ENCODE measurements around the gene FARSA.
A peak's percentile ranks its signal among the peaks of the same experiment; 100 is the strongest.
"Not testable (repeated sequence)": the region's sequence is repeated elsewhere in the genome, so short reads cannot be mapped to it uniquely, and the experiment has no call there.

FARSA gene

DNA sequence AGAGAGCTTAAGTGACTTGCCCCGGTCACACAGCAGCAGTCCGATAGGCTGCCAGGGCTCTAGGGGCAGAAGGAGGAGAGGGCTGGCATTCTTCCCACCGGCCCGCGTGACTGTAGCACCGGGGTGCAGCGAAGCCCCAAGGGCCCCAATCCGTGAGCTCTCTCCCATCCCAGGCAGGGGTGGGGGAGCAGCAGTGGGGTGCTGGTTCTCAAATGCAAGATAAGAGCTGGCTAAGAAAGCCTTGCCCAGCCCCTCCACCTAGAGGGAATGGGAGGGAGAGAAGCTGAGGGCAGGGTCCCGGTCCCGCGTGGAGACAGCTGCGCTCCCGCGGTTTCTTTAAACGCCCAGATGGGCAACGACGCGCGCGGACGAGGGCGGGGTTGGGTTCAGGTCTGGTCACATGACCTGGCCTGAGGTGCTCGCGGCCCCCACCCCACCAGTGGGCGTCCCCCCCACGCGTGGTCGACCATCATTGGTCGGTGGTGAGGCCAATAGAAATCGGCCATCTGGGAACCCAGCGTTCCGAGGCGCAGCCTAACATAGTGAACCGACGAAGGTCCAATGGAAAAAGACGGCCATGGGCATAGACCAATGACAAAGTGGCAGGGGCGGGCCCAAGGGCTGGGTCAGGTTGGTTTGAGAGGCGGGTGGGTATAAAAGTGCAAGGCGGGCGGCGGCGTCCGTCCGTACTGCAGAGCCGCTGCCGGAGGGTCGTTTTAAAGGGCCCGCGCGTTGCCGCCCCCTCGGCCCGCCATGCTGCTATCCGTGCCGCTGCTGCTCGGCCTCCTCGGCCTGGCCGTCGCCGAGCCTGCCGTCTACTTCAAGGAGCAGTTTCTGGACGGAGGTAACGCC, 4.6 kb upstream of the FARSA start, which contains the start of gene CALR:
TSS of gene CALR (plus strand) at position 683 of the 852 bp plus-strand sequence. CDS start at position 754, 71 bp downstream.
- DNase-seq (ENCODE audit: low read depth in 2 of 2) = peak; percentile 97 to 99

DNA sequence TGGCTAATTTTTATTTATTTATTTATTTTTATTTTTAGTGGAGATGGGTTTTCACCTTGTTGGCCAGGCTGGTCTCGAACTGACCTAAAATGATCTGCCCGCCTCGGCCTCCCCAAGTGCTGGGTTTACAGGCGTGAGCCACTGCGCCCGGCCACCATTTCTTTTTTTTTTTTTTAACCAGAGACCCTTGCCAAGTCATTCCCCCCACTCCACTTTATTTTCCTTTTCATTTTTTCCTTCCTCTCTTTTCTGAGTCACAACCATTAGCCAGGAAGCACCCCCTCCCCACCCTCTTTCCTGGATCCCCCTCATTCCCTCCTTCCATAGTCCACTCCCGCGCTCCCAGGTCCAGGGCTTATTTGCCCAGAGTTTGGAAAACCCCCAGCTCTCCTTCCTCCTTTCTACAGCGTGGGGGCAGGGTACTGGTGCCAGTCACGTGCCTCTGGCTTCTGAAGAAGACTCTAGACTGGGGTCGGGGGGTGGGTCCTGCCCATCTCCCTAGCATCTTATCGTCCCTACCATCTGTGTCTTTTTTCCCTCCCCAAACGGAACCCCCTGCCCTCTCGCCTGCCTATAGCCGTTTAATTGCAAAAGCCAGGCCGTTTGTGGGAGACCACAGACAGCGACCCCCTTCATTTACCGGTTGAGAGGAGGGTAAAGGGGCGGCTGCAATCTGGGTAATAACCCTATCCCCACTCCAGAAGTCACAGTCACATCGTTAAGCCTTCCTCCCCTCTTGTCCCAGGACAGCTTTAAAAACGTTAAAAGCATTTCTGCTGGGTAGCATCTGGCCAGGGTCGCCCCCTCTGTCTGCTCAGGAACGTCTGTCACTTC, 3.8 kb upstream of the FARSA start:
- no peak for DNase-seq (ENCODE audit: low read depth in 2 of 2)

DNA sequence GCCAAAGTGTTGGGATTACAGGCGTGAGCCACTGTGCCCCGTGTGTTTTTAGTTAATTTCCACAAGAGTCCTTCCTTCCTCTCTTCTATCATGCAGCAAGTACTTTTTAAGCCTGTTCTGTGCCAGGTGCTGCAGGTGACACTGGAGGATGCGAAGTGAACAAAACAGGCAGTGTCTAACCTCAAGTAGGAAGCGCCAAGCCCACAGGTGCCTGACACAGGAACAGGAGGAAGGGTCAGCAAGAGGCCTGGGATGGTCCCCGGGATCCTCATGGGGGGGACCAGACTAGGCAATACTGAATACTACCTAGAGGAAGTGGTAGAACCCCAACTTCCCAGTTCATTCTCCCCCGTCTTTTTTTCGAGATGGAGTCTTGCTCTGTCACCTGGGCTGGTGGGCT, 3.1 kb upstream of the FARSA start:
- no peak for DNase-seq (ENCODE audit: low read depth in 2 of 2)

DNA sequence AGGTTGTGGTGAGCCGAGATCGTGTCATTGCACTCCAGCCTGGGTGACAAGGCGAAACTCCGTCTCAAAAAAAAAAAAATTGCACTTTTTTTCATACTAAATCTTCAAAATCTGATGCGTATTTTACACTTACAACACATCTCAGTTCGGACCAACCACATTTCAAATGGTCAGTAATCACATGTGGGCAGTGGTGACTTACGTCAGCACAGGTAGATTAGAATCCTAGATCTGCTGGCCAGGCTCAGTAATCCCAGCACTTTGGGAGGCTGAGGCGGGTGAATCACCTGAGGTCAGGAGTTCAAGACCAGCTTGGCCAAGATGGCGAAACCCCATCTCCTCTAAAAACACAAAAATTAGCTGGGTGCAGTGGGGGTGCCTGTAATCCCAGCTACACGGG, 1.6 kb upstream of the FARSA start:
- DNase-seq (ENCODE audit: low read depth in 2 of 2) = no peak

DNA sequence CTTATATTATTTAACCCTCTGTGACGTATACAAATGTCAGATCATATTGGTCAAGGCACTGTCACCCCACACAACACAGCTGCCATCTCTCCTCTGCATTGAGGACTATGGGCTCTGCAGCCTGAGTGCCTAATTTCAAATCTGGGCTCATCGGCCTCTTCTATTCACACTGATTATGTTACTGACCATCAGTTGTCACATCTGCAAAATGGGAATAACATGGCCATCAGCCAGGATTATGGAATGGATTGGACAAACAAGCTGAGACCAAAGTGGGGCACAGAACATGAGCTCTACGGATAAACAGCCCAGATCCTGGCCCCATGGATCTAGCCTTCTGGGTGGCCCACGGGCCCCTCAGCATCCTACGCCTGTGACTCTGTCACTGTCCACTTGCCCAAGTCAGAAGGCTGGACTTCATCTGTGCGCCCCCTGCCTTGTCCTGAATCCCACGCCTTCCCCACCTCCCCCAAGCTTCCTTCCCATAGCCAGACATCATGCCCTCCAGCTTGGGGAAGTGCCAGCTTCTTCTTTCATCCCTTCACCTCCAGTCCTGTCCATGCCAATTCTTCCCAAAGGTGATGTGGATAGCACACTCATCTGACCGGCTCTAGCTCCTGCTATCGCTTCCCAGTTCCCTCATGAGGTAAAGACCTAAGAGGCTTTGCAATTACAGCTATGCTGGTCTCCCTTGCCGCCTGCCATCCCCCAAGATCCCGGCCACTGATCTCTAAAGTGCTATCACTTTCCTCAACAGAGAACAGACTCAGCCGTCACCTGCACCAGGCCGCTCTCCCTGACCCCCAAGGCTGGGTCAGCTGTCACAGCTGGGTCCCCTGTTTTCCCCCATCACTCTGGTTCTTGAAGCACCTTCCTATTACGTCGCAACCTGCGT, 872 bp downstream of the FARSA start:
- no peak for DNase-seq (ENCODE audit: low read depth in 2 of 2)

DNA sequence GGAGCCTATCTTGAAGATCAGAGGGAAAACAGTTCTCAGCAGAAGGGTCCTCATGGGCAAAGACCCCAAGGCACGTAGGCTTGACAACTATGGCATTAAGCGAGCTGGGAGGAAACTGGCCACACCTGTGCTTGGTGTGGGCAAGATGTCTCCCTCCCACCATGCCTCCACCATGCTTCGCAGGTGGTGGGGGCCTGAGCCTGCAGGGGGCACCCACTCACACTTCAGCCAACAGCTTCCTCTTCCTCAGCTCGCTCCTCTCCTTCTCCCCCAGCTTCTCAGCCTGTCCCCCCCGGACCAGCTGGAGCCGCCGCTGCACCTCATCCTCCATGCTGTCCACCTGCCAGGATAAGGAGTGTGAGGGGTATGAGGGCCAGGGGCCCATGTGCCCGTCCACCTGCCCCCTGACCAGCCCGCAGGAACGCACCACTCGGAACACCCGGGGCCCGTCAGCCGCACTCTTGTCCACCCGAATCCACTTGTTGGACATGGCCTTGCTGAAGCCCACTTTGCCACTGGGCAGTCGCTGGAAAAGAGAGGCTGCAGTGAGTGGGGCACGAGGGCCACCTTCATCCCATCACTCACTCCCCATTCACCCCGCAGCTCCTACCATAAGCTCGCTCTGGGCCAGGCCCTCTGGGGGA, 3.4 kb downstream of the FARSA start:
- no peak for DNase-seq (ENCODE audit: low read depth in 2 of 2)

DNA sequence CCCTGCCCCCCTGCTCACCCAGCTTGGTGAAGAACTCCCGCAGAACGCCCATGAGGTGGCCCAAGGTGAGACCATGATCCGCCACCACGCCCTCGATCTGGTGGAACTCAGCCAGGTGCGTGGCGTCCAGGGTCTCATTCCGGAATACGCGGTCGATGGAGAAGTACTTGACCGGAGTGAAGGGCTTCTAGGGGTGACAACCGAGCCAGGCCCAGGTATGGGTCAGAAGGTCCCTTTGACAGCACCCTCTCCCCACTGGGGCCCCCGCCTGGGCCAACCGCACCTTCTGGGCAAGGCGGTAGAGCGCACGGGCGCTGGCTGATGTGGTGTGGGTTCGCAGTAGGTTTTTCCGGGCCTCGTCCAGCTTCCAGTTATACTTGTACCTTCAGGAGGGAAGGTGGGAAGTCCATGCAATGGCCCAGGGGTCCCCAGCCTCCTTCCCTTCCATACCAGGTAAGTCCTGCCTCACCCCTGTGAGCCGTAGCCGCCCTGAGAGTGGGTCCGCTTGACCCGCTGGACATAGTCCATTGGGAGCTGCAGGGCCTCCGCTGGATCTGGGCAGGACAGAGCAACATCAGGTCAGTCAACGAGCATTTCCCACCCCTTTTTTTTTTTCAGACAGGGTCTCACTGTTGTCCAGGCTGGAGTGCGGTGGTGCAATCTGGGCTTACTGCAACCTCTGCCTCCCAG, 8.7 kb downstream of the FARSA start:
- no peak for DNase-seq (ENCODE audit: low read depth in 2 of 2)

DNA sequence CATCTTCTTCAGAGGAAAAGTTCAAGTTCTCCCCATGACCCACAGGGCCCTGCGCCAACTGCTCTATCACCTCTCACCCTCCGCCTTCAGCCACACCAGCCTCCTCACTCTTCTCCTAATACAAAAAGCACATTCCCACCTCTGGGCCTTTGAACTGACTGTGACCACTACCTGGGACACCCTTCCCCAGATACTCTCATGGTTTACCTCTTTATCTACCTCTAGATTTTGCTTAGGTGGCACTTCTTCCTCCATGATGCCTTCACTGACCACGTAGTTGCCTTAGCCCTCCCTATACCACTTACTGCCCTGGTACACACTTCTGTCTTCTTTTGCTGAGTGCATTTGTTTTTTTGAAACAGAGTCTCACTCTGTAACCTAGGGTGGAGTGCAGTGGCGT, 10.6 kb downstream of the FARSA start:
- DNase-seq (ENCODE audit: low read depth in 2 of 2) = no peak

DNA sequence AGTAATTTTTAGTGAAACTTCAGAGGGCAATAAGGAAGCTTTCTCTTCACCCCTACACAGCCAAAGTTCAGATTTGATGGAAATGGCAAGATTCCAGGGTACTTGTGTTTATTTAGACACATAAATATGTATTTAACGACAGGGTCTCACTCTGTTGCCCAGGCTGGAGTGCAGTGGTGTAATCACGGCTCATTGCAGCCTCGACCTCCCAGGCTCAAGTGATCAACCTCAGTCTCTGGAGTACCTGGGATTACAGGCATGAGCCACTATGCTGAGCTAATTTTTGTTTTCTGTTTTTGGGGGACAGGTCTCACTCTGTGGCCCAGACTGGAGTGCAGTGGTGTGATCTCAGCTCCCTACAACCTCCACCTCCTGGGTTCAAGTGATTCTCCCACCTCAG, 12.5 kb downstream of the FARSA start:
- DNase-seq (ENCODE audit: low read depth in 2 of 2) = no peak

DNA sequence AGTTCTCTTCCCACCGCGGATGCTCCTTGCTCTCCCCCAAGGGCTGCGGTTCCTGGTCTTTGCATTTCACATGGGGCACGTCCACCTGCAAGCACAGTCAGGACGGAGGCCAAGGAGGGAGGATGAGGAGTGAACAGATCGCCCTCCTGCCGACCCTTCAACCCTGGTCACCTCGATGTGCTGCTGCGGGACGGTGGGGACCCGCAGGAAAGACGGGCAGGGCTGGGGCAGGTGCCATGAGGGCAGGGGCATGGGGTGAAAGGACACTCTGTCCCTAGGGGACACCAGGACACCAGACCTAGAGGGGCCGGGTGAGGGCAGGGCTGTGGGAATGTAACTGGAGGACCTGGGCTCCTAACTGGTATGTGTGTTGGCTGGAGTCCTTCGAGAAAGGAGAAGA, 15.3 kb downstream of the FARSA start:
- no peak for DNase-seq (ENCODE audit: low read depth in 2 of 2)

DNA sequence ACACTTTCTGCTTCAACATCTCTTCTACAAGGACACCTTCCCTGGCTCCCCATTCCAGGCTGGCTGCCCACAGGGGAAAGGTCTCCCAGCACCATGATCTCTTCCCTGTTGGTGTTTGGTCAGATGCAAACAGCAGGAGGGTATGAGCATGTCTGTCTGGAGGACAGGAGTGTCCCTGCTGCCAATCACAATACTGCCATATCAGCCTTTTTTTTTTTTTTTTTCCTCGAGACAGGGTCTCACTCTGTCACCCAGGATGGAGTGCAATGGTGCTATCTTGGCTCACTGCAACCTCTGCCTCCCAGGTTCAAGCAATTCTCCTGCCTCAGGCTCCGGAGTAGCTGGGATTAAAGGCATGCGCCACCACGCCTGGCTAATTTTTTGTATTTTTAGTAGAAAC, 17.7 kb downstream of the FARSA start:
- DNase-seq (ENCODE audit: low read depth in 2 of 2) = not testable (repeated sequence)

DNA sequence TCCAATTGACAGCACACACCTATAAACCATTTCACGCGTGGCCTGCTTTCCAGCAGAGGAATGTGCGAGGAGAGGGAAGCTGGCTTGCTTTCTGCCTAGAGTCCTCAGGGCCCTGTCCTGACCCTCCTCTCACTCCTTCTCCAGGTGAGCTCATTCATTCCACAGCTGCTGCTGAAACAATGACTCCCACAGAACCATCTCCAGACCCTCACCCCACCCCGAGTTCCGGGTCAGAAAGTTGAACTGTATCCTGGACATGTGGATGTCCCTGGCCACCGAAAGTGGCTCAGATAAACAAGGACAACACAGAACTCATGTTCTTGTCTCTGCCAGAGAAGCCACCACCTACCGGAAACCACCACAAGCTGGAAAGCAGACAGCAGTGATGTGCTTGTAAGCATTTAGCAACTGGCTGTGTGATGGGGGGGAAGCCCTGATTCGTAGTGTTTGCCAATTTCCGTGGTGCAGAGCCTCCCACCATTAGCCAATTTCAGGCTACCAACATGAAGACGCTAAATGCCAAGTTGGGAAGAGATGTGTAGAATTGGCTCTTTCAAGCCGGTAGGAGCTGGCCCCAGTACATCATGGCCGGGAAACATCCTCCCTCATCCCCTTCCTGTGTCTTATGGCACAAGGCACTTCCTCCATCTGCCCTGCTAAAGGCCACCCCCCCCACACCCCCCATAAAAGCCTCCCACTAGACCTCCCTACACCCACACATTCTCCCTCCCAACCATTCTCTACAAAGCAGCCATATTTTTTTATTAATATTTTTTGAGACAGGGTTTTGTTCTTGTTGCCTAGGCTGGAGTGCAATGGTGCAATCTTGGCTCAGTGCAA, 19.4 kb downstream of the FARSA start:
- DNase-seq (ENCODE audit: low read depth in 2 of 2) = no peak

DNA sequence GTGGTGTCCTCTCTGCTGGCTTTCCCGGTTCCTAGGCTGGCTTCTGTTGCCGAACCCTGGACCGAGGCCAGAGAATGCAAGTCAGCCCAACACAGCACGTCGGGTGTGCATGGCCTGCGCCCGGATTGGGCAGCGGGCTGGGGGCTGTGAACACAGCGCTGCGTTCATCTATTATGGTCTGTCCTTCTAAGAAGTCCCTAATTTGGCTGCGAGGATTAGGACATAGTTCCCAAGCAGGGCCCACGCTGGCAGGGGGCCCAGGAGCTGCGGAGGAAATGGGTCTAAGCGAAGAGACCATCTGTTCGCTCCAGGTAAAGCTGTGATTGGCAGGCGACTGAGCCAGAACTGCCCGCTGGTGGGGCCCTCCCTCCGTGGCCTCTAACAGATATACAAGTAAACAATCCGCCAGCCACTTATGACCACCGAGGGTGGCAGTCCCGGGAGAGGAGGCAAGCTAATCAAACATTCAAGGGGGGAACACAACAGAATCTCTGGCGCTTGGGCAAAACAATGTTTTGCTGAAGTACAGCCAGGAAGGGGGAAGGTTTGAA, 20.4 kb downstream of the FARSA start:
- DNase-seq (ENCODE audit: low read depth in 2 of 2) = no peak

DNA sequence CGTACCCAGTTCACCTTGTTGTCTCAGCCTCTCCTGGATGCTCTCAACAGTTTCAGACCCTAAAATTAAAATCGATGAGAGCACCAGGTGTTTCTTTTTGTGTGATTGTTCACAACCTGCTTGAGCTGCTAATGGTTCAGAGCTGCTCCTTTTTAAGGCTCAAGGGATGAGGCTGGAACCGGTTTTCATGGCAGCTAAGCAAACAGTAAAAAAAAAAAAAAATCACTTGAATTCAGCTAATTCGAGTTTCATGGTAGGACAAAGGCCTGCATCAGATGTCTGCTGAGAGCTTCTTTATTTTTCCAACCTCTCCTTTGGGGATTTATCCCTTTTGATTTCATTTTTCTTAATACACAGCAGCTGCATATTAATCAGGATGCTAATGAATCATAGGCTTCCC, 20.9 kb downstream of the FARSA start:
- DNase-seq (ENCODE audit: low read depth in 2 of 2) = no peak

DNA sequence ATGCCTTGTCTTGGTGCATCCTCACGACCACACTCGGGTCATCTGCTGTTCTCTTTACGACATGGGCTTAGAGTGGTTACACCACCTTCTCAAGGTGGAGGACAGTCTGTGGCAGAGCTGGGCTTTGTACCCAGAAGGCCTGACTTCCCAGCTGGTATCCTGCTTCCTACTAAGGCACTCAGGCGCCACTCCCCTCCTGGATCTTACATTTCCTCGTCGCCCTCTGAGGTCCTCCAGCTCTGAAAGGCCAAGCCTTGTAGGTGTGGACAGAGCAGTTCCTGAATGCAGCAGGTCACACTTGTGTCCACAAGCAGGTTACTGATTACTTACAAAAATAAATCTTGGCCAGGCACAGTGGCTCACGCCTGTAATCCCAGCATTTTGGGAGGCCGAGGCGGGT, 26.3 kb downstream of the FARSA start:
- DNase-seq (ENCODE audit: low read depth in 2 of 2) = no peak

DNA sequence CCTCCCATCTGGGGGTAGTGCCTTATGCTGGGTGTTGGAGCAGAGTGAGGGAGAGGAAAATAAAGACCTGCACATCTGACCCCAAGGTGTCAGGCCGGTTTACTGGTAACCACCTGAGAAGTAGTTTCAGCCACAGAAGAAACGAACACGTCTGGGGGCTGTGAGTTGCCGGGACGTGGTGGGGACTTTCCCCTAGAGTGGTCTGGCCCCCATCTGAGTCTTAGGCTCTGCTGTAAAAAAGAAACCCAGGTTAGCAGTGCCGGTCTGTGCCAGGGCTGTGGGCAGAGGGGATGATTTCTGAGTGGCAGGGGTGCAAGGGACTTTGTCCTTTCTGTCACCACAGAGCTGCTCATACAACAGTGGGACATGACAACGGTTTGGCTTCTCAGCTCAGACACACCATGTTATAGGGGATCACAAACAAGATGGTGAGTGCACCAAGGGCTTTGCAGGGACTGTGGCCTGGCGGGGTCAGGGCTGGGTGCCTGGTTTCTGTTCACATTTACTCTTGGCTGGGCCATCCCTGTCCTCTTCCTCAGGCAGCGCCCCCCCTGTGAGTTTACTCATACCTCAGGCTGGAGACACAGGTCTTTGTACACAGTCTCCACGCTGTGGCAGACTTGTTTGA, 33.5 kb downstream of the FARSA start:
- DNase-seq (ENCODE audit: low read depth in 2 of 2) = no peak

DNA sequence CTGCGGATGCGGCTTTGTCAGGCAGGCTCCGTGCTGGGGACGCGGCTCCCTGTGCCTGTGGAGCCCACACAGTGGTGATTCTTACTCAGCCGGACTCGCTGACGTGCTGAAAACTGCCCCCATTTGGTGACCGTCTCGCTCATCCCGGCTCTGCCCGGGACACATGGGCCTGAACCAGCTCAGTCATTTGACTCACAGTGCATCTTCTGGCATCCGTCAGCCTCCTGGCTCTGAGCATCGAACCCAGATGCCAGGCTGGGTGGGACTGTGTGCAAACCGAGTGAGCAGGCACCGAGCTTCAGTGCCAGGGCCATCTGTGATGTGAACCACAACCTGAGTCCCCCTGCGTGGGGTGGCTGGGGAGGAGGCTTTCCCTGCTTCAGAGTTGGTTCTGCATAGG, 37.1 kb downstream of the FARSA start:
- no peak for DNase-seq (ENCODE audit: low read depth in 2 of 2)

DNA sequence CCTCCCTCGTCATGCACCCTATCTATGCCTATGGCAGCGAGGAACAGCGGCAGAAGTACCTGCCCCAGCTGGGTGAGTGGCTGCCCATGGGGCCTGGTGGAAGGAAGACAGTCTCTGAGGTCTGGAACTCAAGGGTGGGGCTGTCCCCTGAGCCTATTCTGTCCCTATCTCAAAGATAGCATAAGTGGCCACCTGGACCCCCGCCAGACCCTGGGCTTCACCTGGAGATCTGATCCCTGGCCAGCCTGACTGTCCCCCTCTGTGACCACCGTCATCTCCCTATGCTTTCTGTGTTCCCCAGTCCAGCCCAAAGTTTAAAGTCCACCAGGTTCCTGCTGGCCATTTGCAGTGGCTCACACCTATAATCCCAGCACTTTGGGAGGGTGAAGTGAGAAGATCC, 39.9 kb downstream of the FARSA start:
- DNase-seq (ENCODE audit: low read depth in 2 of 2) = no peak

DNA sequence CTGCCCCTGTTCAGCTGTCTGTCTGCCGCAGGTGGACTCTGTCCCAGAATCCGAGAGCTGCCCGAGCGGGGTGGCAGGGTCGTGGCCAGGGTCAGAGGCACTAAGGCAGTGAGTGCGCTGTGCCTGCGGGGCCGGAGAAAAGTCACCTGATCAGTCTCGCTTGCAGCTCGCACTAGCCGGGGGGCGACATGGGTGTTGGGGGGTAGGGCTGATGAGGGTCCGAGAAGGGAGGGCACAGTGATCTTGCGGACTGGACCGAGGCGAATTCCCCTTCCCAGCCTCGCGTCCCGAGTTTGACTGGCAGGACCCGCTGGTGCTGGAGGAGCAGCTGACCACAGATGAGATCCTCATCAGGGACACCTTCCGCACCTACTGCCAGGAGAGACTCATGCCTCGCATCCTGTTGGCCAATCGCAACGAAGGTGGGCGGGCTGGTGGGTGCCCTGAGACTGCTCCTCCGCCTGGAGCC, 41.9 kb downstream of the FARSA start:
- DNase-seq (ENCODE audit: low read depth in 2 of 2) = no peak

Data from stimulated activated CD4-positive, alpha-beta T cell treated with anti-CD3 and anti-CD28 coated beads, Interleukin-4, amount 100 ng/mL, for 48 hours (primary cell).